Osteoblast (primary cell): ENCODE data around the gene MT1G. TPM values are rescaled to one million over a fixed set of nuclear protein-coding genes. Genes with fewer than 3 reads are reported as not detected.

Source experiments
- DNase-seq: peaks from one replicate; pipeline ENCODE4 v3.0.0; 2011; ENCODE audit warnings: low spot score, mixed read lengths; ENCODE audit not compliant: insufficient read length; ENCODE audit errors: missing footprints
- H2AFZ ChIP-seq: 2 replicates; pipeline ENCODE4 v1.6.0; 2011; ENCODE audit warnings: mild to moderate bottlenecking, low read length
- H3K27ac ChIP-seq: 2 replicates; pipeline ENCODE4 v1.5.1; 2011; ENCODE audit warnings: mild to moderate bottlenecking, low read depth, low read length, moderate library complexity
- H3K27me3 ChIP-seq: 2 replicates; pipeline ENCODE4 v1.6.0; 2012; ENCODE audit warnings: mild to moderate bottlenecking, control low read depth, inconsistent platforms, low read length, moderate library complexity; ENCODE audit not compliant: insufficient read depth
- H3K36me3 ChIP-seq: 2 replicates; pipeline ENCODE4 v1.5.1; 2011; ENCODE audit warnings: mild to moderate bottlenecking, low read length, control low read depth, moderate library complexity; ENCODE audit not compliant: insufficient read depth
- H3K4me1 ChIP-seq: 2 replicates; pipeline ENCODE4 v1.5.1; 2011; ENCODE audit warnings: mild to moderate bottlenecking, low read length, control low read depth, moderate library complexity; ENCODE audit not compliant: insufficient read depth
- H3K4me2 ChIP-seq: 2 replicates; pipeline ENCODE4 v1.6.0; 2011; ENCODE audit warnings: mild to moderate bottlenecking, low read length; ENCODE audit not compliant: insufficient read depth
- H3K4me3 ChIP-seq: fragments of 200-600 bp; sonication (generic); 3 replicates; pipeline ENCODE4 v1.5.1; 2012; ENCODE audit warnings: mild to moderate bottlenecking, low read length, inconsistent platforms; ENCODE audit not compliant: insufficient read depth
- H3K79me2 ChIP-seq: 2 replicates; pipeline ENCODE4 v1.6.0; 2012; ENCODE audit warnings: mild to moderate bottlenecking, low read length, control low read depth, inconsistent platforms; ENCODE audit not compliant: insufficient read depth
- H3K9me3 ChIP-seq: 2 replicates; pipeline ENCODE4 v1.5.1; 2011; ENCODE audit warnings: low read depth, low read length, control low read depth
- H4K20me1 ChIP-seq: 2 replicates; pipeline ENCODE4 v1.6.0; 2012; ENCODE audit warnings: mild to moderate bottlenecking, low read length, control low read depth; ENCODE audit not compliant: insufficient read depth
- CTCF ChIP-seq: IDR thresholded peaks from 2 replicates; pipeline ENCODE4 v1.5.1; 2011; ENCODE audit warnings: mild to moderate bottlenecking, low read depth, low read length, moderate library complexity; ENCODE audit errors: extremely low read depth
- total RNA-seq: library from RNA; depleted of rRNA; stranded (reverse); fragments of >200 nt; gene quantifications from 2 replicates; pipeline ENCODE4 v1.2.3, GENCODE V29; 2012

MT1G gene
- total RNA-seq, 1 donor: not detected

GRCh38 chr16:56628486-56629350 is 39.1 kb downstream of the MT1G start:
- no peak overlapping the region for H3K27ac ChIP-seq
- peaks cover 21% of the 10 kb centered on the region for H3K4me1 ChIP-seq
- H3K4me3 ChIP-seq: no peak overlapping the region
- H4K20me1 ChIP-seq: peaks cover 4% of the 10 kb centered on the region
- no peak overlapping the region for H3K4me2 ChIP-seq
- DNase-seq: no peak
- H2AFZ ChIP-seq: no peak overlapping the region
- no peaks in the 10 kb centered on the region for H3K9me3 ChIP-seq
- H3K27me3 ChIP-seq: peaks cover under 1% of the 10 kb centered on the region
- no peak for TF ChIP-seq CTCF
- H3K79me2 ChIP-seq: peaks cover 17% of the 10 kb centered on the region
- H3K36me3 ChIP-seq: no peaks in the 10 kb centered on the region

GRCh38 chr16:56626685-56627084 is 41.2 kb downstream of the MT1G start:
- H3K4me3 ChIP-seq: peak overlapping the region; percentile 86

GRCh38 chr16:56625943-56626654 is 41.8 kb downstream of the MT1G start:
- peak overlapping the region; percentile 86 for H3K4me3 ChIP-seq
- peak overlapping the region; percentile 97 for H3K27ac ChIP-seq
- no peaks in the 10 kb centered on the region for H3K27me3 ChIP-seq
- H3K36me3 ChIP-seq: no peaks in the 10 kb centered on the region
- peaks cover 13% of the 10 kb centered on the region for H3K4me1 ChIP-seq
- peak; percentile 96 for DNase-seq
- no peak for TF ChIP-seq CTCF
- peak overlapping the region; percentile 97 for H3K4me2 ChIP-seq
- peak overlapping the region; percentile 87 for H2AFZ ChIP-seq
- H3K9me3 ChIP-seq: no peaks in the 10 kb centered on the region
- peaks cover 17% of the 10 kb centered on the region for H3K79me2 ChIP-seq
- peaks cover 4% of the 10 kb centered on the region for H4K20me1 ChIP-seq

More at GRCh38 chr16:56626685-56627084, 41.2 kb downstream of the MT1G start:
- peaks cover 17% of the 10 kb centered on the region for H3K79me2 ChIP-seq
- H3K4me1 ChIP-seq: peaks cover 14% of the 10 kb centered on the region
- peak overlapping the region; percentile 97 for H3K4me2 ChIP-seq
- DNase-seq: no peak
- peaks cover 4% of the 10 kb centered on the region for H4K20me1 ChIP-seq
- H3K9me3 ChIP-seq: no peaks in the 10 kb centered on the region
- no peaks in the 10 kb centered on the region for H3K36me3 ChIP-seq
- H3K27me3 ChIP-seq: no peaks in the 10 kb centered on the region
- peak overlapping the region; percentile 97 for H3K27ac ChIP-seq
- no peak overlapping the region for H2AFZ ChIP-seq
- no peak for TF ChIP-seq CTCF
